ENCODE results near the gene THSD7A.

The THSD7A gene

GRCh38 chr7:11491811-11492210 is 340.2 kb downstream of the THSD7A start:
- no peak for DNase-seq

- DNase-seq, result no peak
Measured at GRCh38 chr7:11489280-11489679, 342.7 kb downstream of the THSD7A start.

- no peak for DNase-seq
Measured at GRCh38 chr7:11486271-11486670, 345.7 kb downstream of the THSD7A start.

GRCh38 chr7:11485636-11486035 is 346.4 kb downstream of the THSD7A start:
- DNase-seq, result no peak

GRCh38 chr7:11480143-11480542 is 351.9 kb downstream of the THSD7A start:
- DNase-seq, result no peak

- no peak for DNase-seq
Measured at GRCh38 chr7:11478882-11479281, 353.1 kb downstream of the THSD7A start.

- DNase-seq, result no peak
Measured at GRCh38 chr7:11478426-11478825, 353.6 kb downstream of the THSD7A start.

GRCh38 chr7:11474902-11475585 is 357.0 kb downstream of the THSD7A start:
- no peak for DNase-seq

GRCh38 chr7:11473807-11474424 is 358.1 kb downstream of the THSD7A start:
- no peak for DNase-seq

- DNase-seq, result no peak
Measured at GRCh38 chr7:11473220-11473619, 358.8 kb downstream of the THSD7A start.

GRCh38 chr7:11472646-11473045 is 359.4 kb downstream of the THSD7A start:
- no peak for DNase-seq

GRCh38 chr7:11471255-11471654 is 360.7 kb downstream of the THSD7A start:
- no peak for DNase-seq

- DNase-seq, result no peak
Measured at GRCh38 chr7:11469028-11469745, 362.8 kb downstream of the THSD7A start.

GRCh38 chr7:11466517-11467105 is 365.4 kb downstream of the THSD7A start:
- no peak for DNase-seq

GRCh38 chr7:11464624-11465023 is 367.4 kb downstream of the THSD7A start:
- no peak for DNase-seq

- DNase-seq, result no peak
Measured at GRCh38 chr7:11461946-11462345, 370.1 kb downstream of the THSD7A start.

GRCh38 chr7:11458736-11459483 is 373.1 kb downstream of the THSD7A start:
- no peak for DNase-seq

GRCh38 chr7:11457419-11457818 is 374.6 kb downstream of the THSD7A start:
- DNase-seq, result no peak

GRCh38 chr7:11456574-11456973 is 375.4 kb downstream of the THSD7A start:
- no peak for DNase-seq

- no peak for DNase-seq
Measured at GRCh38 chr7:11452476-11452875, 379.5 kb downstream of the THSD7A start.

- DNase-seq, result no peak
Measured at GRCh38 chr7:11450281-11450680, 381.7 kb downstream of the THSD7A start.

GRCh38 chr7:11449316-11449715 is 382.7 kb downstream of the THSD7A start:
- DNase-seq, result no peak

- DNase-seq, result no peak
Measured at GRCh38 chr7:11448323-11448722, 383.7 kb downstream of the THSD7A start.

Data from stimulated activated naive CD4-positive, alpha-beta T cell treated with Interleukin-2 at 50 U/mL for 16 hours (primary cell).